Measurements from ENCODE around the gene METTL4. TPM values are rescaled to one million over a fixed set of nuclear protein-coding genes. Genes with fewer than 3 reads are reported as not detected.

METTL4 gene
- polyA plus RNA-seq, 1 experiment = 6.8 TPM

GRCh38 chr18:2554696-2555095, 16.6 kb downstream of the METTL4 start:
- POLR2A ChIA-PET = no interaction called here
- DNase-seq (ENCODE audit: low read depth) = no peak
- Histone ChIP-seq H3K36me3 (ENCODE audit: control insufficient read depth, insufficient read depth, low read length) (0 out of 2 replicates have a peak, but pooled peaks cover 2% of the 10 kb centered on the region), H3K27me3 (ENCODE audit: control insufficient read depth, insufficient read depth, low read length) (no peaks in the 10 kb centered on the region), H3K4me3 (ENCODE audit: low read depth, low read length) (no peak overlapping the region)
- CTCF ChIA-PET = interaction anchor here (0.6 to 1.5 kb wide), 3 partner anchors 11 to 399 kb away, joined by 3 to 5 read pairs (median 4); no protein-coding TSS in a partner anchor
- TF ChIP-seq, protein P1, sequence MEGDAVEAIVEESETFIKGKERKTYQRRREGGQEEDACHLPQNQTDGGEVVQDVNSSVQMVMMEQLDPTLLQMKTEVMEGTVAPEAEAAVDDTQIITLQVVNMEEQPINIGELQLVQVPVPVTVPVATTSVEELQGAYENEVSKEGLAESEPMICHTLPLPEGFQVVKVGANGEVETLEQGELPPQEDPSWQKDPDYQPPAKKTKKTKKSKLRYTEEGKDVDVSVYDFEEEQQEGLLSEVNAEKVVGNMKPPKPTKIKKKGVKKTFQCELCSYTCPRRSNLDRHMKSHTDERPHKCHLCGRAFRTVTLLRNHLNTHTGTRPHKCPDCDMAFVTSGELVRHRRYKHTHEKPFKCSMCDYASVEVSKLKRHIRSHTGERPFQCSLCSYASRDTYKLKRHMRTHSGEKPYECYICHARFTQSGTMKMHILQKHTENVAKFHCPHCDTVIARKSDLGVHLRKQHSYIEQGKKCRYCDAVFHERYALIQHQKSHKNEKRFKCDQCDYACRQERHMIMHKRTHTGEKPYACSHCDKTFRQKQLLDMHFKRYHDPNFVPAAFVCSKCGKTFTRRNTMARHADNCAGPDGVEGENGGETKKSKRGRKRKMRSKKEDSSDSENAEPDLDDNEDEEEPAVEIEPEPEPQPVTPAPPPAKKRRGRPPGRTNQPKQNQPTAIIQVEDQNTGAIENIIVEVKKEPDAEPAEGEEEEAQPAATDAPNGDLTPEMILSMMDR (IDR thresholded peaks at IDR 0.05; ENCODE audit: insufficient read depth, low read depth, low read length) = no peak

DNA sequence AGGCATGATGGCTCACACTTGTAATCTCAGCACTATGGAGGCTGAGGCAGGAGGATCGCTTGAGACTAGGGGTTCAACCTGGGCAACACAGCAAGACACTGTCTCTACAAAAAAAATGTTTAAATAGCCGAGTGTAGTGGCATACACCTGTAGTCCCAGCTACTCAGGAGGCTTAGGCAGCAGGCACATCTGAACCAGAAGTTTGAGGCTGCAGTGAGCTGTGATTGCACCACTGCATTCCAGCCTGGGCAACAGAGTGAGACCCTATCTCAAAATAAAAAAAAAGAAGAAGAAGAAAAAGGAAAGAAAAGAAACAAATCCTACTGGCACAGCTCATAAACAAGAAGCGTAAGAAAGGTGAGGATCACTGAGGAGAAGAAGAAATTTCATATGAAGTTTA, 19.9 kb downstream of the METTL4 start:
- POLR2A ChIA-PET = no interaction called here

DNA sequence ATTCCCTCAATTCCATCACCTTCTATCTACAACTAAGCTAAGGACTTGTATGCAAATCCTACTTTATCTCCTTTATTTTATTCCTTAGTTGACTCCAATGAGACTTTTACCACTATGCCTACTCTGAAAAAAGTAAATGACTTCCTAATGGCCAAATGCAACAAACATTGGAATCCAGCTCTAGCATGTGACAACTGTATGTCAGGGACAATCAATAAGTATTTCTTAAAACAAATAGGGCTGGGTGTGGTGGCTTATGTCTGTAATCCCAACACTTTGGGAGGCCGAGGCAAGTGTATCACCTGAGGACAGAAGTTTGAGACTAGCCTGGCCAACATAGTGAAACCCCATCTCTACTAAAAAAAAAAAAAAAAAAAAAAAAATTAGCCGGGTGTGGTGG, 21.8 kb downstream of the METTL4 start:
- POLR2A ChIA-PET = no interaction called here
- no peak overlapping the region for H3K4me3 ChIP-seq (ENCODE audit: low read depth, low read length)
- DNase-seq (ENCODE audit: low read depth) = no peak
- H3K27me3 ChIP-seq (ENCODE audit: control insufficient read depth, insufficient read depth, low read length) = no peaks in the 10 kb centered on the region
- CTCF ChIA-PET = interaction anchor here (0.6 to 1.8 kb wide), 3 partner anchors 444 to 1686 kb away, joined by 3 to 9 read pairs (median 4); no protein-coding TSS in a partner anchor
- peaks cover 3% of the 10 kb centered on the region; the same call in 1 of the 2 replicates for H3K36me3 ChIP-seq (ENCODE audit: control insufficient read depth, insufficient read depth, low read length)
- TF ChIP-seq, protein P1 (IDR thresholded peaks at IDR 0.05; ENCODE audit: insufficient read depth, low read depth, low read length) = no peak

More for the DNA sequence above, 19.9 kb downstream of the METTL4 start:
- CTCF ChIA-PET = interaction anchor here (0.8 kb wide), 1 partner anchor 966 kb away, joined by 3 read pairs; no protein-coding TSS in a partner anchor
- Histone ChIP-seq H3K4me3 (ENCODE audit: low read depth, low read length) (no peak overlapping the region), H3K27me3 (ENCODE audit: control insufficient read depth, insufficient read depth, low read length) (no peaks in the 10 kb centered on the region), H3K36me3 (ENCODE audit: control insufficient read depth, insufficient read depth, low read length) (peaks cover 3% of the 10 kb centered on the region; the same call in 1 of the 2 replicates)
- TF ChIP-seq, protein P1 (IDR thresholded peaks at IDR 0.05; ENCODE audit: insufficient read depth, low read depth, low read length) = no peak
- no peak for DNase-seq (ENCODE audit: low read depth)

DNA sequence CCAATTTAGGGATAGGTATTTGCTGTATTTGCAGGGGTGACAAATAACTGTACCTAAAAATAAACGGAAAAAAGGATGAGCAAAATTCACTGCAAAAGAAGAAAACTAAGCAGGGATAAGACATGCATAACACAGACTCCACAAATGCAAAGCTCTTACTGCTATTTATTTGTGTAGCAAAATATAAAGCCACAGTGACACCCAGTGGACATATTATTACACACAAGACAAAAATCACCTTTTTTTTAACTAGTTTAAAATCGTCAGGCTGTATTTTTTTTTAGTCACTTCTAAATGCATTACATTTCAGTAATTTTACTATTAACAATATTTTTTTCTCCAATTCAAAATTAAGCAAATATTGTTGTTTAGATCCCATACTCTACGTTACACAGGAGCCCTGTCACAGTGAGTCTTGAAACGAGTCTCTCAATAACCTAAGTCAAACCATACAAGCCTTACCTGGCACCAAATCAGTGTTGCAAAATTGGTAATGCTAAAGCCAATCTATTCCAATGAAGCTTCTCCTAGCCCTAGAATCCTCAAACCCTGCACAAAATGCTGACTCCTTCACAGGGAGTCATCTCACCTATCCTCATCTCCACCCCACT, 23.7 kb downstream of the METTL4 start:
- CTCF ChIA-PET = interaction anchor here (0.6 to 7.6 kb wide), 17 partner anchors 10 to 1686 kb away, joined by 3 to 103 read pairs (median 4); no protein-coding TSS in a partner anchor
- no peak for DNase-seq (ENCODE audit: low read depth)
- H3K27me3 ChIP-seq (ENCODE audit: control insufficient read depth, insufficient read depth, low read length) = no peaks in the 10 kb centered on the region
- TF ChIP-seq, protein P1 (IDR thresholded peaks at IDR 0.05; ENCODE audit: insufficient read depth, low read depth, low read length) = peak; percentile 38
- H3K36me3 ChIP-seq (ENCODE audit: control insufficient read depth, insufficient read depth, low read length) = peaks cover 3% of the 10 kb centered on the region; the same call in 1 of the 2 replicates
- no peak overlapping the region for H3K4me3 ChIP-seq (ENCODE audit: low read depth, low read length)
- POLR2A ChIA-PET = interaction anchor here (0.6 kb wide), 1 partner anchor 27 kb away, joined by 3 read pairs; no protein-coding TSS in a partner anchor

- TF ChIP-seq, protein P1 (IDR thresholded peaks at IDR 0.05; ENCODE audit: insufficient read depth, low read depth, low read length) = no peak
- Histone ChIP-seq H3K36me3 (ENCODE audit: control insufficient read depth, insufficient read depth, low read length) (peaks cover 1% of the 10 kb centered on the region; the same call in 1 of the 2 replicates), H3K27me3 (ENCODE audit: control insufficient read depth, insufficient read depth, low read length) (no peaks in the 10 kb centered on the region), H3K4me3 (ENCODE audit: low read depth, low read length) (no peak overlapping the region)
- DNase-seq (ENCODE audit: low read depth) = no peak
- POLR2A ChIA-PET = no interaction called here
- CTCF ChIA-PET = interaction anchor here (7.6 kb wide), 1 partner anchor 439 kb away, joined by 103 read pairs; no protein-coding TSS in a partner anchor
Measured at GRCh38 chr18:2545155-2545554, 26.1 kb downstream of the METTL4 start.

Measured in BJ (cell line).